ENCODE data around the gene KCNMB4.

The KCNMB4 gene

DNA sequence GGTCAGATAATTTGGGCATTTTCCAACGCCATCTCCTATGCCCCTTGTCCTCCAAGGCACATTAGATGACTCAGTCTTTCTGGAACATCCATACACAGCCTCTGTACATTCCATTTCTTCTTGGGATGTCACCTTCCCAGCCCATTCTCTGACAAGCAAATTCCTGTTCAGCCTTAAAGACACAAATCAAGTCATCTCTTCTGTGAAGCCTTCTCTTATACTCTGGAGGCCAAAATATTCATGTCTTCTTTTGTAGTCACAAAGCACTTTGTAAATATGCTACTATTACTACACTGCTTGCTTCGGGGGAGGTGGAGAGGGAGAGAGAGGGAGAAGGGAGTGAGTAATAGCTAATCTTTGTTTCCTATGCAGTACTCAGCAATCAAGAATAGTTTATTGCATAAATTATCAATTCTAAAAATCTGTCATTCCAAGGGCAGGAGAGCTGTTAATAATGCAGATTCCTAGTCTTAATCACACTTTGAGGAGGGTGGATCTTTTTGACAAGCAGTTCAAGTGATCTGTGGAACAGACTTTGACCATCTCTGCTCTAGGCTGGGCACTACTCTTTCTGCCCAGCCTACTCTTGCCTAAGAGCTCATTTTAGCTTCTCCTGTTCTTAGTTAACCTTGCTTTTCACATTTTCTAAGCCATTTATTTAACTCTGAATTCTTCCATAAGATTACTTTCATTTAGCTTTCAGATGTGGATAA lies 27.9 kb downstream of the KCNMB4 start:
- Histone ChIP-seq H3K79me2 (ENCODE audit: control insufficient read depth, insufficient read depth, low read length) (peaks cover 15% of the 10 kb centered on the region), H3K18ac (ENCODE audit: low read length) (no peak overlapping the region), H3K23ac (ENCODE audit: low read length) (no peak overlapping the region), H3K4me3 (ENCODE audit: low read length) (no peak overlapping the region), H4K8ac (ENCODE audit: low read depth, low read length) (no peak overlapping the region), H3K4ac (ENCODE audit: low read depth, low read length) (no peak overlapping the region), H3K27ac (ENCODE audit: low read depth, low read length) (no peak overlapping the region), H2BK15ac (replicated peaks; ENCODE audit: low read depth) (no peak overlapping the region), H2AK5ac (ENCODE audit: low read length) (no peak overlapping the region), H4K5ac (ENCODE audit: low read length) (no peak overlapping the region), H3K36me3 (ENCODE audit: control insufficient read depth, insufficient read depth, low read length) (peaks cover 2% of the 10 kb centered on the region), H3K79me1 (ENCODE audit: low read length) (peaks cover 26% of the 10 kb centered on the region), H3K4me1 (ENCODE audit: control insufficient read depth, low read depth, low read length) (no peaks in the 10 kb centered on the region), H3K9ac (ENCODE audit: low read length) (no peak overlapping the region), H2BK5ac (ENCODE audit: low read length) (no peak overlapping the region), H3K56ac (ENCODE audit: low read length) (no peak overlapping the region), H3K4me2 (ENCODE audit: low read length) (no peak overlapping the region), H3K27me3 (ENCODE audit: insufficient read depth, low read length, poor library complexity) (no peaks in the 10 kb centered on the region), H2BK120ac (ENCODE audit: low read depth, low read length) (no peak overlapping the region)
- no peak for DNase-seq
- WGBS (ENCODE audit: extremely low coverage, insufficient coverage, low lambda C conversion rate), result no CpG with 5 or more reads among the region's 2 CpGs

GRCh38 chr12:70398002-70398401 lies 31.9 kb downstream of the KCNMB4 start:
- H3K4ac ChIP-seq (ENCODE audit: low read depth, low read length), result no peak overlapping the region
- peaks cover 5% of the 10 kb centered on the region for H3K79me2 ChIP-seq (ENCODE audit: control insufficient read depth, insufficient read depth, low read length)
- H3K4me3 ChIP-seq (ENCODE audit: low read length), result no peak overlapping the region
- no peak overlapping the region for H3K4me2 ChIP-seq (ENCODE audit: low read length)
- H3K27me3 ChIP-seq (ENCODE audit: insufficient read depth, low read length, poor library complexity), result no peaks in the 10 kb centered on the region
- H4K8ac ChIP-seq (ENCODE audit: low read depth, low read length), result no peak overlapping the region
- no peaks in the 10 kb centered on the region for H3K4me1 ChIP-seq (ENCODE audit: control insufficient read depth, low read depth, low read length)
- no peak overlapping the region for H3K27ac ChIP-seq (ENCODE audit: low read depth, low read length)
- no peak overlapping the region for H3K23ac ChIP-seq (ENCODE audit: low read length)
- H3K9ac ChIP-seq (ENCODE audit: low read length), result no peak overlapping the region
- H3K79me1 ChIP-seq (ENCODE audit: low read length), result peaks cover 12% of the 10 kb centered on the region
- H2BK15ac ChIP-seq (replicated peaks; ENCODE audit: low read depth), result no peak overlapping the region
- H3K36me3 ChIP-seq (ENCODE audit: control insufficient read depth, insufficient read depth, low read length), result no peaks in the 10 kb centered on the region
- H3K56ac ChIP-seq (ENCODE audit: low read length), result no peak overlapping the region
- no peak for DNase-seq
- H2BK120ac ChIP-seq (ENCODE audit: low read depth, low read length), result no peak overlapping the region
- H2BK5ac ChIP-seq (ENCODE audit: low read length), result no peak overlapping the region
- H2AK5ac ChIP-seq (ENCODE audit: low read length), result no peak overlapping the region
- H3K18ac ChIP-seq (ENCODE audit: low read length), result no peak overlapping the region
- H4K5ac ChIP-seq (ENCODE audit: low read length), result no peak overlapping the region

GRCh38 chr12:70398862-70399261 lies 32.8 kb downstream of the KCNMB4 start:
- Histone ChIP-seq H3K4ac (ENCODE audit: low read depth, low read length) (no peak overlapping the region), H3K56ac (ENCODE audit: low read length) (no peak overlapping the region), H3K4me1 (ENCODE audit: control insufficient read depth, low read depth, low read length) (no peaks in the 10 kb centered on the region), H3K4me2 (ENCODE audit: low read length) (no peak overlapping the region), H3K18ac (ENCODE audit: low read length) (no peak overlapping the region), H4K8ac (ENCODE audit: low read depth, low read length) (no peak overlapping the region), H2BK5ac (ENCODE audit: low read length) (no peak overlapping the region), H3K4me3 (ENCODE audit: low read length) (no peak overlapping the region), H3K27me3 (ENCODE audit: insufficient read depth, low read length, poor library complexity) (no peaks in the 10 kb centered on the region), H2BK15ac (replicated peaks; ENCODE audit: low read depth) (no peak overlapping the region), H2AK5ac (ENCODE audit: low read length) (no peak overlapping the region), H3K9ac (ENCODE audit: low read length) (no peak overlapping the region), H3K79me2 (ENCODE audit: control insufficient read depth, insufficient read depth, low read length) (peaks cover 2% of the 10 kb centered on the region), H3K36me3 (ENCODE audit: control insufficient read depth, insufficient read depth, low read length) (no peaks in the 10 kb centered on the region), H3K79me1 (ENCODE audit: low read length) (peaks cover 9% of the 10 kb centered on the region), H2BK120ac (ENCODE audit: low read depth, low read length) (no peak overlapping the region), H3K27ac (ENCODE audit: low read depth, low read length) (no peak overlapping the region), H3K23ac (ENCODE audit: low read length) (no peak overlapping the region), H4K5ac (ENCODE audit: low read length) (no peak overlapping the region)
- no peak for DNase-seq
- no CpG with 5 or more reads among the region's 3 CpGs for WGBS (ENCODE audit: extremely low coverage, insufficient coverage, low lambda C conversion rate)

- Histone ChIP-seq H2BK15ac (replicated peaks; ENCODE audit: low read depth) (no peak overlapping the region), H3K36me3 (ENCODE audit: control insufficient read depth, insufficient read depth, low read length) (no peaks in the 10 kb centered on the region), H3K4me2 (ENCODE audit: low read length) (no peak overlapping the region), H3K4me1 (ENCODE audit: control insufficient read depth, low read depth, low read length) (no peaks in the 10 kb centered on the region), H3K56ac (ENCODE audit: low read length) (no peak overlapping the region), H3K4ac (ENCODE audit: low read depth, low read length) (no peak overlapping the region), H3K79me2 (ENCODE audit: control insufficient read depth, insufficient read depth, low read length) (peaks cover 2% of the 10 kb centered on the region), H4K8ac (ENCODE audit: low read depth, low read length) (no peak overlapping the region), H2BK5ac (ENCODE audit: low read length) (no peak overlapping the region), H4K5ac (ENCODE audit: low read length) (no peak overlapping the region), H3K4me3 (ENCODE audit: low read length) (no peak overlapping the region), H3K9ac (ENCODE audit: low read length) (no peak overlapping the region), H3K79me1 (ENCODE audit: low read length) (peaks cover 9% of the 10 kb centered on the region), H3K23ac (ENCODE audit: low read length) (no peak overlapping the region), H2BK120ac (ENCODE audit: low read depth, low read length) (no peak overlapping the region), H3K18ac (ENCODE audit: low read length) (no peak overlapping the region), H3K27ac (ENCODE audit: low read depth, low read length) (no peak overlapping the region), H3K27me3 (ENCODE audit: insufficient read depth, low read length, poor library complexity) (no peaks in the 10 kb centered on the region), H2AK5ac (ENCODE audit: low read length) (no peak overlapping the region)
- no peak for DNase-seq
- no CpG with 5 or more reads among the region's 6 CpGs for WGBS (ENCODE audit: extremely low coverage, insufficient coverage, low lambda C conversion rate)
Observed at GRCh38 chr12:70399311-70399710, 33.2 kb downstream of the KCNMB4 start.

- Histone ChIP-seq H2BK5ac (ENCODE audit: low read length) (no peak overlapping the region), H3K79me2 (ENCODE audit: control insufficient read depth, insufficient read depth, low read length) (peaks cover 2% of the 10 kb centered on the region), H2BK15ac (replicated peaks; ENCODE audit: low read depth) (no peak overlapping the region), H3K27ac (ENCODE audit: low read depth, low read length) (no peak overlapping the region), H4K8ac (ENCODE audit: low read depth, low read length) (no peak overlapping the region), H3K9ac (ENCODE audit: low read length) (no peak overlapping the region), H3K36me3 (ENCODE audit: control insufficient read depth, insufficient read depth, low read length) (no peaks in the 10 kb centered on the region), H2AK5ac (ENCODE audit: low read length) (no peak overlapping the region), H3K23ac (ENCODE audit: low read length) (no peak overlapping the region), H3K4ac (ENCODE audit: low read depth, low read length) (no peak overlapping the region), H3K4me1 (ENCODE audit: control insufficient read depth, low read depth, low read length) (no peaks in the 10 kb centered on the region), H3K27me3 (ENCODE audit: insufficient read depth, low read length, poor library complexity) (no peaks in the 10 kb centered on the region), H3K4me3 (ENCODE audit: low read length) (no peak overlapping the region), H3K56ac (ENCODE audit: low read length) (no peak overlapping the region), H3K79me1 (ENCODE audit: low read length) (peaks cover 7% of the 10 kb centered on the region), H2BK120ac (ENCODE audit: low read depth, low read length) (no peak overlapping the region), H4K5ac (ENCODE audit: low read length) (no peak overlapping the region), H3K18ac (ENCODE audit: low read length) (no peak overlapping the region), H3K4me2 (ENCODE audit: low read length) (no peak overlapping the region)
- no peak for DNase-seq
- no CpG with 5 or more reads among the region's 3 CpGs for WGBS (ENCODE audit: extremely low coverage, insufficient coverage, low lambda C conversion rate)
Observed at GRCh38 chr12:70400124-70400523, 34.0 kb downstream of the KCNMB4 start.

DNA sequence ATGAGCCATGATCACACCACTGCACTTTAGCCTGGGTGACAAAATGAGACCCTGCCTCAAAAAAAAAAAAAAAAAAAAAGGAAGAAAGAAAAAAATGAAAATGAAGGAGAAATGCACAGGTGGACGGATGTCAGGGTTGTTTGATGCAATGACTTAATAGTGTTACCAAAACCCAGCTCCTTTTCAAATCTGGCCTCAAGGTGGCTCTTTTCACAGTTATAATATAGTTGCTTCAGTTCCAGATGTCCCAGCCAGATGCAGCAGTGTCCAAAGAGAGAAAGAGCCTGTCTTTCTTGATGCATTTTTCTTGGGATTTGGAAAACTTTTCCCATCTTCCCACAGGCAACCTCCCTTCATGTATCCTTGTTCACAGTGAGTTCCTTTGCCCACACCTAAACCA lies 36.5 kb downstream of the KCNMB4 start:
- WGBS (ENCODE audit: extremely low coverage, insufficient coverage, low lambda C conversion rate), result no CpG with 5 or more reads among the region's 1 CpG
- H3K23ac ChIP-seq (ENCODE audit: low read length), result no peak overlapping the region
- no peak overlapping the region for H3K4me2 ChIP-seq (ENCODE audit: low read length)
- peaks cover 5% of the 10 kb centered on the region for H3K79me1 ChIP-seq (ENCODE audit: low read length)
- H3K27ac ChIP-seq (ENCODE audit: low read depth, low read length), result no peak overlapping the region
- H3K4ac ChIP-seq (ENCODE audit: low read depth, low read length), result no peak overlapping the region
- H4K8ac ChIP-seq (ENCODE audit: low read depth, low read length), result no peak overlapping the region
- no peak overlapping the region for H3K56ac ChIP-seq (ENCODE audit: low read length)
- H3K4me1 ChIP-seq (ENCODE audit: control insufficient read depth, low read depth, low read length), result no peaks in the 10 kb centered on the region
- H3K79me2 ChIP-seq (ENCODE audit: control insufficient read depth, insufficient read depth, low read length), result no peaks in the 10 kb centered on the region
- H3K4me3 ChIP-seq (ENCODE audit: low read length), result no peak overlapping the region
- no peak overlapping the region for H2BK15ac ChIP-seq (replicated peaks; ENCODE audit: low read depth)
- no peak overlapping the region for H2AK5ac ChIP-seq (ENCODE audit: low read length)
- DNase-seq, result no peak
- H3K9ac ChIP-seq (ENCODE audit: low read length), result no peak overlapping the region
- H4K5ac ChIP-seq (ENCODE audit: low read length), result no peak overlapping the region
- H3K18ac ChIP-seq (ENCODE audit: low read length), result no peak overlapping the region
- no peaks in the 10 kb centered on the region for H3K27me3 ChIP-seq (ENCODE audit: insufficient read depth, low read length, poor library complexity)
- no peak overlapping the region for H2BK5ac ChIP-seq (ENCODE audit: low read length)
- no peak overlapping the region for H2BK120ac ChIP-seq (ENCODE audit: low read depth, low read length)
- no peaks in the 10 kb centered on the region for H3K36me3 ChIP-seq (ENCODE audit: control insufficient read depth, insufficient read depth, low read length)
